Body of pancreas (tissue), 4 donors: ENCODE measurements around the gene KPNA6. TPM values are rescaled to one million over a fixed set of nuclear protein-coding genes. Genes with fewer than 3 reads are reported as not detected.

Experiments used
- ATAC-seq: fragments of 150-250 bp; one replicate; pipeline ENCODE4 v1.9.1; 2016
- DNase-seq, 4 donors: peaks; one replicate each; pipeline ENCODE4 v3.0.0-alpha.2; 2019
- H3K27ac ChIP-seq, 4 donors: fragments of 200-600 bp; sonication (generic); 1 replicate in 3 of 4; 2 replicates in 1 of 4; pipeline versions ENCODE4 v1.5.1 to v1.6.1; 2016 to 2019; ENCODE audit warnings: mild to moderate bottlenecking in 1 of 4, mixed read lengths in 1 of 4, moderate library complexity in 1 of 4
- H3K27me3 ChIP-seq, 2 donors: fragments of 200-600 bp; sonication (generic); one replicate each; pipeline ENCODE4 v1.6.0; 2016; ENCODE audit warnings: mild to moderate bottlenecking in 1 of 2
- H3K36me3 ChIP-seq, 2 donors: fragments of 200-600 bp; sonication (generic); replicated peaks in 1 of 2; 2 replicates each; pipeline ENCODE4 v1.5.1; 2016; ENCODE audit warnings: low read depth in 2 of 2; ENCODE audit not compliant: insufficient read depth in 1 of 2
- H3K4me1 ChIP-seq: fragments of 200-600 bp; sonication (generic); one replicate; pipeline ENCODE4 v1.6.0; 2016
- H3K4me3 ChIP-seq, 2 donors: fragments of 200-600 bp; sonication (generic); 1 replicate in 1 of 2; 2 replicates in 1 of 2; pipeline ENCODE4 v1.5.1; 2016 to 2019
- H3K9me3 ChIP-seq, 3 donors: fragments of 200-600 bp; sonication (generic); 1 replicate in 2 of 3; 2 replicates in 1 of 3; pipeline ENCODE4 v1.5.1; 2016
- CTCF ChIP-seq, 7 experiments: fragments of 450-650 bp in 4 of 7; fragments of 200-600 bp in 3 of 7; sonication (generic) in 3 of 7; IDR thresholded peaks; one replicate each; pipeline ENCODE4 v1.5.1; 2016 to 2019; ENCODE audit warnings: antibody characterized with exemption in 7 of 7
- POLR2A ChIP-seq, 3 donors: fragments of 450-650 bp; IDR thresholded peaks; one replicate each; pipeline ENCODE4 v1.6.1; 2016; ENCODE audit warnings: antibody characterized with exemption in 3 of 3, mild to moderate bottlenecking in 2 of 3
- WGBS, 2 donors: methylation state at CpG; one replicate each; pipeline ENCODE4 v1.1.5; 2017; 5-methylcytosine and 5-hydroxymethylcytosine counted together
- intact Hi-C: fragments of 100-400 bp; cut with DNase I; formaldehyde crosslinking; loops from one replicate; pipeline ENCODE4 v1.15.1; 2023
- total RNA-seq, 2 donors: library from RNA; depleted of rRNA; stranded (reverse); fragments of >200 nt; gene quantifications; one replicate each; pipeline ENCODE4 v1.1.0, GENCODE V29; 2016

Gene KPNA6
- total RNA-seq, 2 donors from 2014 or later: 15.8 to 20.5 TPM

GRCh38 chr1:32220746-32221580 is 113.1 kb downstream of the KPNA6 start:
- peak overlapping the region in 1 of 2 donors; percentile 84 for H3K4me3 ChIP-seq
- ATAC-seq (no peak), DNase-seq (no peak)
- peak overlapping the region in 1 of 4 donors; percentile 60 for H3K27ac ChIP-seq
- WGBS, 2 donors: 80 to 84% methylated on average over 4 of the region's 4 CpGs
- no peaks in the 10 kb centered on the region for H3K27me3 ChIP-seq
- H3K4me1 ChIP-seq: peaks cover 27% of the 10 kb centered on the region
- no peak for TF ChIP-seq CTCF (IDR thresholded peaks at IDR 0.05)
- no peak for TF ChIP-seq POLR2A (IDR thresholded peaks at IDR 0.05)
- no peaks in the 10 kb centered on the region for H3K9me3 ChIP-seq
- H3K36me3 ChIP-seq: no peaks in the 10 kb centered on the region
- intact Hi-C loops: no loop called here

- Histone ChIP-seq H3K27me3 (no peaks in the 10 kb centered on the region), H3K9me3 (no peaks in the 10 kb centered on the region), H3K4me1 (peaks cover 27% of the 10 kb centered on the region), H3K4me3 (peak overlapping the region; percentile 44 to 84), H3K27ac (peak overlapping the region; percentile 39 to 94 (median 74)), H3K36me3 (no peaks in the 10 kb centered on the region)
- intact Hi-C loops: no loop called here
- TF ChIP-seq POLR2A (IDR thresholded peaks at IDR 0.05) (no peak), CTCF (IDR thresholded peaks at IDR 0.05) (no peak)
- WGBS, 2 donors: 4 to 5% methylated on average over 8 to 13 of the region's 13 CpGs
- ATAC-seq (no peak), DNase-seq (no peak)
Observed at GRCh38 chr1:32221581-32221979, 113.7 kb downstream of the KPNA6 start.

GRCh38 chr1:32221980-32222755 is 114.3 kb downstream of the KPNA6 start, which contains the start of the genes EIF3I and TMEM234:
EIF3I (plus strand) TSS chr1:32222407; CDS start chr1:32222442, 35 bp downstream.
TMEM234 (minus strand) TSS chr1:32222353; CDS start chr1:32222322, 31 bp downstream.
- peak within 1 kb of the TSS; percentile 60 to 94 (median 80) for H3K27ac ChIP-seq
- H3K4me3 ChIP-seq: peak within 1 kb of the TSS; percentile 44 to 84
- peaks cover 0 to 1% of the 10 kb centered on the region in 2 donors for H3K36me3 ChIP-seq
- ATAC-seq: peak; percentile 97
- intact Hi-C loops: no loop called here
- peaks cover 27% of the 10 kb centered on the region for H3K4me1 ChIP-seq
- H3K27me3 ChIP-seq: no peaks in the 10 kb centered on the region
- no peak for TF ChIP-seq CTCF (IDR thresholded peaks at IDR 0.05)
- peak; percentile 36 to 77 (median 75) for TF ChIP-seq POLR2A (IDR thresholded peaks at IDR 0.05)
- DNase-seq: peak; percentile 91 to 94 (median 92)
- H3K9me3 ChIP-seq: no peaks in the 10 kb centered on the region
- 0 to 1% methylated on average over 32 to 46 of the region's 46 CpGs for WGBS, 2 donors

GRCh38 chr1:32223683-32224082 is 115.8 kb downstream of the KPNA6 start:
- ATAC-seq: no peak

More at GRCh38 chr1:32223683-32224082, 115.8 kb downstream of the KPNA6 start:
- no peaks in the 10 kb centered on the region for H3K9me3 ChIP-seq
- TF ChIP-seq CTCF (IDR thresholded peaks at IDR 0.05) (peak in 1 of 7 experiments; percentile 4), POLR2A (IDR thresholded peaks at IDR 0.05) (no peak)
- peaks cover 27% of the 10 kb centered on the region for H3K4me1 ChIP-seq
- H3K36me3 ChIP-seq: peaks cover 4 to 8% of the 10 kb centered on the region in 2 donors
- H3K27ac ChIP-seq: peak overlapping the region in 1 of 4 donors; percentile 94
- no peaks in the 10 kb centered on the region for H3K27me3 ChIP-seq
- no peak for DNase-seq
- WGBS, 2 donors: 71 to 78% methylated on average over 3 of the region's 3 CpGs
- no peak overlapping the region for H3K4me3 ChIP-seq
- intact Hi-C loops: no loop called here
